NB4 (cell line): ENCODE measurements around the gene ETV5.

Source experiments
- POLR2A ChIP-seq: IDR thresholded peaks from 2 replicates; pipeline ENCODE4 v1.6.1; 2011; ENCODE audit warnings: mild to moderate bottlenecking; ENCODE audit not compliant: insufficient read length; ENCODE audit errors: extremely low read depth
- TF ChIP-seq, protein P1 (sequence below): IDR thresholded peaks from one replicate; pipeline ENCODE4 v1.5.1; 2012; ENCODE audit warnings: low read depth, low read length

- TF ChIP-seq, protein P1, sequence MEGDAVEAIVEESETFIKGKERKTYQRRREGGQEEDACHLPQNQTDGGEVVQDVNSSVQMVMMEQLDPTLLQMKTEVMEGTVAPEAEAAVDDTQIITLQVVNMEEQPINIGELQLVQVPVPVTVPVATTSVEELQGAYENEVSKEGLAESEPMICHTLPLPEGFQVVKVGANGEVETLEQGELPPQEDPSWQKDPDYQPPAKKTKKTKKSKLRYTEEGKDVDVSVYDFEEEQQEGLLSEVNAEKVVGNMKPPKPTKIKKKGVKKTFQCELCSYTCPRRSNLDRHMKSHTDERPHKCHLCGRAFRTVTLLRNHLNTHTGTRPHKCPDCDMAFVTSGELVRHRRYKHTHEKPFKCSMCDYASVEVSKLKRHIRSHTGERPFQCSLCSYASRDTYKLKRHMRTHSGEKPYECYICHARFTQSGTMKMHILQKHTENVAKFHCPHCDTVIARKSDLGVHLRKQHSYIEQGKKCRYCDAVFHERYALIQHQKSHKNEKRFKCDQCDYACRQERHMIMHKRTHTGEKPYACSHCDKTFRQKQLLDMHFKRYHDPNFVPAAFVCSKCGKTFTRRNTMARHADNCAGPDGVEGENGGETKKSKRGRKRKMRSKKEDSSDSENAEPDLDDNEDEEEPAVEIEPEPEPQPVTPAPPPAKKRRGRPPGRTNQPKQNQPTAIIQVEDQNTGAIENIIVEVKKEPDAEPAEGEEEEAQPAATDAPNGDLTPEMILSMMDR: no peak
- TF ChIP-seq POLR2A: no peak
Observed at GRCh38 chr3:186048119-186048518, 60.8 kb downstream of the ETV5 start.
